Skeletal muscle cell (primary cell): ENCODE results near the gene PAPLN.
A peak's percentile ranks its signal among the peaks of the same experiment; 100 is the strongest.

Source experiments
- DNase-seq: peaks from one replicate; pipeline ENCODE4 v3.0.0-alpha.2; 2010; ENCODE audit warnings: low read depth
- H3K4me3 ChIP-seq: 2 replicates; pipeline ENCODE4 v1.5.1; 2011; ENCODE audit warnings: low read depth, mild to moderate bottlenecking, control low read depth, low read length, moderate library complexity

Gene PAPLN

DNA sequence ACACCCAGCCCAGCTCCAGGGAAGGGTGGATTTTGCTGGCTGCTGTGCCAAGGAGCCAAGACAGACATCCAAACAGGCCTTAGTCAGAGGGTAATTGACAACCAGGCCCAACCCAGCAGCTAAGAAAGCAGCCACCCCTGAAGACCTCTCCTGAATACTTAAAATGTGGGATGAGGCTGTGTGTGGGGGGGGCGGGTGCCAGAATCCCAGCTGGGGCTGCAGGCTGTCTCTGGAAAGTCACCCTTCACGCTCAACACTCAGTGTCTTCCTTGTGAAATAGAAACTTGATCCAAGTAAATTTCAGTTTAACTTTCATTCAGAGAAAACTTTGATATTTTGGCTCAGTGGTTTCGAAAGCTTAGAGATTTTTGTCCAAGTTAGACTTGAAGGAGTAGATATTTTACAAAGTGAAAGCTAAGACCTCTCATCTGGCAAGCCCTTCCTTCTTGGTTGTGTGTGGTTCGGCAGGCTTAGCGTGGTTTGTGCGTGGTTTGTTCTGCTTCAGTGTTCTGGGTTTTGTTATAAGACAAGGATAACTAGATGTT lies 5.1 kb downstream of the PAPLN start:
- DNase-seq, result no peak

DNA sequence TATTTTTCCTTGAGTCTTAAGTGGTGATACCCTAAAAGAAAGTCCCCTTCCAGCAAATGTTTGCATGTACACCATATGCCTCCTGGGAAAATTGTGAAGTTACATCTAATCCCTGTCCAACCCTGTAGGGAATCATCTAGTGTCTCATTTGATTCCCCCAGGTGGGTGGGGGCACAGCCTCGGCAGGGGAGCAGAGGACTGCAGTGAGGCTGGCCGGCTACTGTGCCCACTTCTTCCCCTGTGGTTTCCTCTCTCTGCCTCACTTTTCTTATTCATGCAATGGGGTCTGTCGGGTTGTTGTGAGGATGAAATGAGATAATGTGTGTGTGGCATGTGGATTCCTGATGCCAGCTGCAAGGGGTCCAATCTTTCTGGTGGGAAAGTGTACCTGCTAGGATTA lies 6.0 kb downstream of the PAPLN start:
- DNase-seq, result no peak

More for the DNA sequence above, 5.1 kb downstream of the PAPLN start:
- H3K4me3 ChIP-seq, result no peak overlapping the region

DNA sequence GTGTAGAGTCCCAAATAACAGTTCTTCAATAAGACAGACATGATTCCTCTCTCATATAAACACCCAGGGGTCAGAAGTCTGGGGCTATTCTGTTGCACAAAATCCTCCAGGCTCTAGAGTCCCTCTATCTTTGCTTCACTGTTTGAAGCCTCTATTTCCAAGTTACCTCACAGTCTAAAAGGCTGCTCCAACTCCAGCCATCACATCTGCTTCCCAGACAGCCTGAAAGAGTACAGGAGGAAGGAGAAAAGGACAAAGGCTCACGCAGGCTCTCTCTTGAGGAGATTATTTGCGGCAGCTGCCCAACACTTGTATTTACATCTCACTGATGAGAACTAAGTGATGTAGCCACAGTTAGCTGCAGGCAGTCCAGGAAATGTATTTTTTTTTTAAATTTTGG lies 6.4 kb downstream of the PAPLN start:
- no peak for DNase-seq
- H3K4me3 ChIP-seq, result no peak overlapping the region

More for the DNA sequence above, 6.0 kb downstream of the PAPLN start:
- H3K4me3 ChIP-seq, result no peak overlapping the region

DNA sequence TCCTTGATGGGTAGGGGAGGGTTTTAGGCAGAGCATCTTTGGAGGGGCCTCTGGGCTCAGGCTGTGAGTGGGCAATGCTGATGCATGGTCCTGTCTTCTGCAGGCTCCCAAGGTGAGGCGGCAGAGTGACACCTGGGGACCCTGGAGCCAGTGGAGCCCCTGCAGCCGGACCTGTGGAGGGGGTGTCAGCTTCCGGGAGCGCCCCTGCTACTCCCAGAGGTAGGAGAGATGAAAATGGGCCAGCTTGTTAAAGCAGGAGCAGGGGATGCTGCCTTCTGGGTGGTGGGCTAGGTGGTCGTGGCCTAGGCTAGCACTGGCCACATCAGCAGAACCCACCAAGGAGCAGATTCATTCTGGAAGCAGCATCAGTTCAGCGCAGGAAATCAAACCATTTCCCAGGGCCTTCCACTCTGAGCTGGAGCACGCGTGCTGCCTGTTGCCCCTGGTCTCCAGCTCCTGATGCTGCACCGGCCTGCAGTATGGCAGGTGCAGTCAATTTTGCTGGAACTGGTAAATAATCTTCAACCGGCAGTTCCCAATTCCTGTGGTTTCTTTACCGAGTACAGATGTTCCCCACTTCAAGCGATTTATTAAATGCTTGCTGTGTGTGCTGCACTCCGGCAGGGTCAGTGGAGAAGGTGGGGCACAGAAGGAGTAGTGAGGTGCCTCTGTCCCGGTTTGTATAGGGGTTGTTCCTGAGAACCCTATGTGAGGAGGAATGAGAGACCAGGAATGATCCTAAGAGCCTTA lies 7.4 kb downstream of the PAPLN start:
- H3K4me3 ChIP-seq, result peak overlapping the region; percentile 70
- no peak for DNase-seq

DNA sequence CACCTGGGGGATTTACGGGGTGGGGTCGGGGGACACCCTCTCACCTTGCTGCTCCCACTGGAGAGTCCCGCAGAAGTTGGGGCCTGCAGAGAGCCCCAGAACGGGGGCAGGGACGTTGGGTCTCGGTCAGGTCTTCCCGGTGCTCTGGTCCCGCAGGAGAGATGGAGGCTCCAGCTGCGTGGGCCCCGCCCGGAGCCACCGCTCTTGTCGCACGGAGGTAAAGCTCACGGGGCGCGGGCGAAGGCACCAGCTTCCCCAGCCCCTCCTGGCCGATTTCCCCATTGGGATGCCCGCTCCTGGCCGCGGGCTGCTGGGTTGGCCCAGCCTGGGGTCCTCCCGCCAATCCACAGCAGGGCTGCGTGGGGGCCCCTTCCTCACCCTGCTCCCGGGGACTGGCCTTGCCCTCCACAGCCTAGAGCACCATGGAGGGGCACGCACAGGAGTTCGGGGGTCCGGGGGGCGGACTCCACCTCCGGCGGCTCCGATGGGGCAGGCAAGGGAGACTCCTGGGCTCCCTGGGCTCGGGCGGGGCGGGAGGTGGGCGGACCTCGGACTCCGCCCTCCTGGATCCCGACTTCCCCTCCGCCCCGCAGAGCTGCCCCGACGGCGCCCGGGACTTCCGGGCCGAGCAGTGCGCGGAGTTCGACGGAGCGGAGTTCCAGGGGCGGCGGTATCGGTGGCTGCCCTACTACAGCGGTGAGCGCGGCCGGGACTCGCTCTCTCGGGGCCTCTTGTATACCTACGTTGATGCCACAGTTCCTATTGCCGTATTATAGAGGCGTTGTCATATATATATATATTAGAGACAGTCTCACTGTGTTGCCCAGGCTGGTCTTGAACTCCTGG lies 8.4 kb downstream of the PAPLN start:
- DNase-seq, result no peak
- peak overlapping the region; percentile 70 for H3K4me3 ChIP-seq

DNA sequence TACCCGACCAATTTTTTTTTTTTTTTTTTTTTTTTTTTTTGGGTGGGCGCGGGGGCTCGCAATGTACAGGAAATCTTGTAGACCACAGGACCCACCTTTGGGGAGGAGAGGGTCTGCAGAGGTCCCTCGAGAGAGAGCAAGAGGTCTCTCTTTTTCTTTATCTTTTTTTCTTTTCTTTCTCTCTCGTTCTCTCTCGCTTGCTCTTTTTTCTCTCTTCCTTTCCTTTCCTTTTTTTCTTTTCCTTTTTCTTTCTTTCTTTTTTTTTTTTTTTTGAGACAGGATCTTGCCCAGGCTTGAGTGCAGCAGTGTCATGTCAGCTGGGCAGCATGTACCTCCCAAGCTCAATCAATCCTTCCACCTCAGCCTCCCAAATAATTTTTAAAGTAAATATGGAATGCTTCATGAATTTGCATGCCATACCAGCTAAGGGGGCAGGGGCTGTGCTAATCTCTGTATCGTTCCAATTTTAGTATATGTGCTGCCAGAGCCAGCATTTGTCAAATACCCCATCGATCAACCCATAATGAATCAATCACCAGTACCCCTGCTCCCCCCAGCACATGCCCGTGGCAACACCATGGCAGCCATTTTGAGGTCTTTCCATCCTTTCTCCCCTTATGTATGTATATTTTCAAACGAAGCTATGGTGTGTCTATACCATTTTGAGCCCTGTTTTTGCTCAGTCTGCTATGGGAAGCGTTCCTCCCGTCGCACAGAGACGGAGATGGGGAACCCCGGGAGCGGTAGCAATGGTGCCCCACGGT lies 9.3 kb downstream of the PAPLN start:
- H3K4me3 ChIP-seq, result peak overlapping the region; percentile 70
- no peak for DNase-seq

DNA sequence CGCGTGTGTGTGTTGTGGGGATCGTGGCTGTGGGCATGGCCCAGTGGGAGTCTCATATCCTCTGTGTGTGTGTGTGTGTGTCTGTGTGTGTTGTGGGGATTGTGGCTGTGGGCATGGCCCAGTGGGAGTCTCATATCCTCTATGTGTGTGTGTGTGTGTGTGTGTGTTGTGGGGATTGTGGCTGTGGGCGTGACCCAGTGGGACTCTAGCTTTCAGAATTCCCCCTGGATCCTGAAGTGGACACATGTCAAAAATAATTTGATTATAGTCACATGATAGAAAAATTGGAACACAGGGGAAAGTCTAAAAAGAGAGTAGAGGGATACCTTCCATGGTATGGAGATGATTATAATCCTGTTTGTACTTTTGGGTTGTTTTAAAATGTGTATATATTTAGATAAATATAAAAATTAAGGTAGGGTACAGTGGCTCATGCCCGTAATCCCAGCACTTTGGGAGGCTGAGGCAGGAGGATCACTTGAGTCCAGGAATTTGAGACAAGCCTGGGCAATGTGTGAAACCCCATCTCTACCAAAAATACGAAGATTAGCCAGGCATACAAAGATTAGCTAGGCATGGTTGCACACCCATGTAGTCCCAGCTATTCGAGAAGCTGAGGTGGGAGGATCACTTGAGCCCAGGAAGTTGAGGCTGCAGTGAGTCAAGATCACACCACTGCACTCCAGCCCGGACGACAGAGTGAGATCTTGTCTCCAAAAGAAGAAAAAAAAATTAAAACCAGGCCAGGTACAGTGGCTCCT lies 11.0 kb downstream of the PAPLN start:
- H3K4me3 ChIP-seq, result no peak overlapping the region
- DNase-seq, result no peak

DNA sequence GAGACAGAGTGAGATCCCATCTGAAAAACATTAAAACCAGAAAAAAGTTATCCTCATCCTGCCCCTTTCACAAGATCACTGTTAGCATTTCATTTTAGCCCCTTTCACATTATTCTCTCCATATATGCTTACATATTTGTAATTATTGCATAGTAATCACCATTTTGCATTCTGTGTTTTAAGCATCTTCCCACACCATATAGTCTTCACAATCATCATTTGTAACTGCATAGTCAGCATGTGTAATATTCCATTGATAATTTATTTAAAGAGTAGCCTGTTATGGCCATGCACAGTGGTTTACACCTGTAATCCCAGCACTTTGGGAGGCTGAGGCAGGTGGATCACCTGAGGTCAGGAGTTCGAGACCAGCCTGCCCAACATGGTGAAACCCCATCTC lies 11.8 kb downstream of the PAPLN start:
- H3K4me3 ChIP-seq, result no peak overlapping the region
- no peak for DNase-seq

DNA sequence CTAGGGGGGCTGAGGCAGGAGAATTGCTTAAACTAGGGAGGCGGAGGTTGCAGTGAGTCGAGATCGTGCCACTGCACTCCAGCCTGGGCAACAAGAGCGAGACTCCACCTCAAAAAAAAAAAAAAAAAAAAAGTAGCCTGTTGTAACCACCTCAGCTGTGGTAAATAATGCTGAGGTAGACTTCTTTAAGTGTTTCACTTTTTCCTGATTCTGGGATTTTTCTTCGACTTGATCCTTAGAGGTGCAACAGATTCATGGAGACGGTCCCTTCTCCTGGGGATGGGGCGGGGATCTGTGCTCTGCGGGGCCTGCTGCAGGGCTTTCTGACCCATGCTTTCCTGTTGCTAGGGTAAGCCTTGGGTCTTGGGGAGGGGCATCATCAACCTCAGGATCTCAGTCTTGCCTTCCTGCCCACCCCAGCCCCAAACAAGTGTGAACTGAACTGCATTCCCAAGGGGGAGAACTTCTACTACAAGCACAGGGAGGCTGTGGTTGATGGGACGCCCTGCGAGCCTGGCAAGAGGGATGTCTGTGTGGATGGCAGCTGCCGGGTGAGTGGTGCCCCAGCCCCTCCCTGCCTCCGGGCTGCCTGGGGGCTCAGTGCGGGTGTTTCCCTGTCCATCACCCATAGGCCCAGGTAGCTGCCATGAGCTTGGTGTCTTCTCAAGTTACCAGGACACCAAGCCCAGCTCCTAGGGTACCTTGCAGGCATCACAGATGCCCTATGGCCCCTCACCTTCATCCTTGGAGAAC lies 12.4 kb downstream of the PAPLN start:
- H3K4me3 ChIP-seq, result no peak overlapping the region
- DNase-seq, result no peak

DNA sequence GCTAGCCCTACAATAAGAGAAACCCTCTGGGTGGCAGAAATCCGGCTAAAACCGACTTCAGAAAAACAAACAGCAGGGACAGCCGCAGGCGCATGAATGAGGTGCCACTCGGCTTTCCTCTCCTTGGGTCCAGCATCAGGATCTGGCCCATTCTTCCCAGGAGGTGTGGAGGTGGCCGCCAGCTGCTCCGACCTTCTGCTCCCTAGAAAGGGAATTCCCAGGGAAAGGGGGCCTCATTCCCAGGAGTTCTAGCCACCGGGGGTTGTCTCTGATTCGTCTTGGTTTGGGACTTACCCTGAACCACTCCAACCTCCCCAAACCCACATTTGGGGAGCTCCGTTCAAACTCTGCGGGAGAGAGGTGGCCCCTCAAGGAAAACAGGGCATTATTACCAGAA lies 13.0 kb downstream of the PAPLN start:
- no peak overlapping the region for H3K4me3 ChIP-seq
- DNase-seq, result no peak

DNA sequence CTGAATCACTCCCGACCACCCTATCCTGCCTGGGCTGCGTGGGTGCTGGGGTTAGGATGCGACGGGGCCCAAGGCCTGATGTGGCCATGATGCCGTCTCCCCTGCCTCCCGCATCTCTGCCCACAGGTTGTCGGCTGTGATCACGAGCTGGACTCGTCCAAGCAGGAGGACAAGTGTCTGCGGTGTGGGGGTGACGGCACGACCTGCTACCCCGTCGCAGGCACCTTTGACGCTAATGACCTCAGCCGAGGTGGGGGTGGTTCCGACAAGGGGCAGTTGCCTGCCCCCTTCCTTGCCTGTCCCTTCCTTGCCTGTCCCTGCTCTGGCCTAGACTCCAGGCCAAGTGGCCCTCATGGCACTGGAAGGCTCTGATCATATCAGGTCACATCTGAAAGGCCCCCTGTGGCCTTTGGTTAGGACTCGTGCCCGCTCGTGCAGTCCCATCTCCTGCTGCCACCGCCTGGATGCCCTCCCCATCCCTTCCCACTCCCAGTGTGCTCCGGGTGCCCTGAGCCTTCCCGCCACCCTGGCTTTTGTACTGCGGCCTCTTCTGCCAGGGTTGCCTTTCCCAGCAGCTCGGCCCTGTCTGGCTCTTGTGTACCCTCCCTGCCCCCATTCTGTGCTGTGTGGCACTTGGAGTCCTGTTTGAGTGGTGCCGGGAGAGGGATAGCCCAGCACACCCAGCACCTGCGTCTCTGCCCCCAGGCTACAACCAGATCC lies 13.6 kb downstream of the PAPLN start:
- no peak for DNase-seq
- no peak overlapping the region for H3K4me3 ChIP-seq

DNA sequence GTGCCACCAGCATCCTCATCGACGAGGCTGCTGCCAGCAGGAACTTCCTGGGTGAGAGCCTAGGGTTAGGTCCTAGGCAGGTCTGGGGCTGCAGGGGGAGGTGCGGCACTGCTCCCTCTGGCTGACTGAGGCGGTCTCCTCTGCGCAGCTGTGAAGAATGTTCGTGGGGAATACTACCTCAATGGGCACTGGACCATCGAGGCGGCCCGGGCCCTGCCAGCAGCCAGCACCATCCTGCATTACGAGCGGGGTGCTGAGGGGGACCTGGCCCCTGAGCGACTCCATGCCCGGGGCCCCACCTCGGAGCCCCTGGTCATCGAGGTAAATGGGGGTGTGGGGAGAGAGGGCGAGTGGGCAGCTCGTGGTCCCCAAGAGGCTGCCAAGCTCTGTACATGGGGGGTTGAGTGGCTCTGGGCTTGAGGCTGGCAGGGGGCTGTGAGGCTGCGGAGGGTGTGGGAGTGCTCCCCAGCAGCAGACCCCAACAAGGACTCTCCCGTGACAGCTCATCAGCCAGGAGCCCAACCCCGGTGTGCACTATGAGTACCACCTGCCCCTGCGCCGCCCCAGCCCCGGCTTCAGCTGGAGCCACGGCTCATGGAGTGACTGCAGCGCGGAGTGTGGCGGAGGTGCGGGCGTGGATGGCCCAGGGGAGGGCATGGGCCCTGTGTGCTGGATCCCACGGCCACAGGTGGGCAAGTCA lies 14.4 kb downstream of the PAPLN start:
- no peak overlapping the region for H3K4me3 ChIP-seq
- no peak for DNase-seq

DNA sequence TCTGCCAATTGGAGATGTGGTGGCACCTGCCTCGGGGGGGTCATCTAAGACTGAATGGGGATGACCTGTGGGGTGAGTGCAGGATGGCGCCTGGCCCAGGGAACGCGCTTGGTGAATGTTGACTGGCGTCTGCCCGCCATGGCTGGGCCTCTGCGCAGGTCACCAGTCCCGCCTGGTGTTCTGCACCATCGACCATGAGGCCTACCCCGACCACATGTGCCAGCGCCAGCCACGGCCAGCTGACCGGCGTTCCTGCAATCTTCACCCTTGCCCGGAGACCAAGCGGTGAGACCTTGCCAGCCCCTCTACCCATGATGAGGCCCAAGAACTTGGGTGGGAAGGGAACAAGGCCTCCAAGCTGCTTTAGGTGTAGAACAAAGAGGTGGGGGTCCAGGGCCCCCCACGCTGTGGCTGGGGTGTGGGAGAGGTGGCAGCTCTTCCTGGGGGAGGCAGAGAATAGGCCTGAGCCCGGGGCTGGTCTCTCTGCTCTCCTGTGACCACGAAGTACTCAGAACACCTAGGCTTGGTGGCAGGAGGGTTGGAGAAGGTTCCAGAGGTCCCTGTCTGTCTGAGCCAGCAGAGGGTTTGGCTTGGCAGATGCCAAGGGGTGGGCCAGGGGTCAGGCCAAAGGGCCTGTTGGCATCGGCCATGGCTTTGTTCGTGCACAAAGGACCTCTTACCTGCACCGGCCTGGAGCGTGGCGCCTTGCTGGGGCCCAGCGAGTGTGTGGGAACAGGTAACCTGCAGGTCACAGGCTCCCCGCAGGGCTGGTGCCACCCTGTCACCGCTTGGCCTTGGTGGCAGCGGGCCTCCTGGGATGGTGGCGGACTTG lies 15.4 kb downstream of the PAPLN start:
- DNase-seq, result no peak
- no peak overlapping the region for H3K4me3 ChIP-seq

DNA sequence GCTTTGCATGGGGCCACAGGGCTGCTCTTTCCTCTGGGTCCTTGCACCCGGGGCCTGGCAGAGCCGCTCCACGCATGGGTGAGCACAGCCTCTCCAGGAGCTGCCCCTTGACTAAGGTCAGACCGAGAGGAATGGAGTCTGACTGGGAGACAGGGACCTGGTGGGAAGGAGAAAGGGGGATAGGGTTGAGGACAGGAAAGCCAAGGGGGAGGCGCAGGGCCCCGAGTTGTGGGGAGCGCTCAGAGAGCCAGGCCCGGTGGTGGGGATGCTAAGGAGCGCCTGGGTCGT lies 16.0 kb downstream of the PAPLN start:
- DNase-seq, result no peak
- H3K4me3 ChIP-seq, result no peak overlapping the region

DNA sequence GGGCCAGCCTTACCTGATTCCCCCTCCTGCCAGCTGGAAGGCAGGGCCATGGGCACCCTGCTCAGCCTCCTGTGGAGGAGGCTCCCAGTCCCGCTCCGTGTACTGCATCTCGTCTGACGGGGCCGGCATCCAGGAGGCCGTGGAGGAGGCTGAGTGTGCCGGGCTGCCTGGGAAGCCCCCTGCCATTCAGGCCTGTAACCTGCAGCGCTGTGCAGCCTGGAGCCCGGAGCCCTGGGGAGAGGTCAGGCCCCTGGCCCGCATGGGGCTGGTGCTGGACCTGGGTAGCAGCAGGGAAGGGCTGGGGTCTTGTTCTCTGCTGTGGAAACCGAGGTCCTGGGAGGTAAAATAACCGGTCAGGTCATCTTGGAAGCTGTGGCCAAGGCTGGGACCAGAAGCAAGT lies 16.4 kb downstream of the PAPLN start:
- no peak overlapping the region for H3K4me3 ChIP-seq
- DNase-seq, result no peak

DNA sequence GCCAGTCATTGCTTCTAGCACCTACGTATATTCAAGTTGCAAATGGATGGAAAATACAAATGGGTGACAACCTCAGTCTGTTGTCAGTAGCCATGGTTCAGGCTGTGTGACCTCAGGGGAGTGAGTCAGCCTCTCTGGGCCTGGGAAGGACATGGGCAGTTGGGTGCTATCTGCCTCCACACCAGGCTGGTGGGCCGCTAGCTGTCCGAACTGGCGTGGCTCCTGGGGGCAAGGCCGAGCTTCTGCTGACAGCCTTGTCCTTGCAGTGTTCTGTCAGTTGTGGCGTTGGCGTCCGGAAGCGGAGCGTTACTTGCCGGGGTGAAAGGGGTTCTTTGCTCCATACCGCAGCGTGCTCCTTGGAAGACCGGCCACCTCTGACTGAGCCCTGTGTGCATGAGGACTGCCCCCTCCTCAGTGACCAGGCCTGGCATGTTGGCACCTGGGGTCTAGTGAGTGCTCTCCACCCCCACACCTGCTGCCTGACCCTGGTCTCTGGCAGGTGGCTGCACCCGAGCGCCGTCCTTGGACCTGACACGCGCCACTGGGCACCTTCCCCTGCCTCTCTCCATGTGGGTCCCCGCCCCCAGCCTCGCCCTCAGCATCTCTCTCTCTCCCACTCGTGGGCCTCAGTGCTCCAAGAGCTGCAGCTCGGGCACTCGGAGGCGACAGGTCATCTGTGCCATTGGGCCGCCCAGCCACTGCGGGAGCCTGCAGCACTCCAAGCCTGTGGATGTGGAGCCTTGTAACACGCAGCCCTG lies 17.1 kb downstream of the PAPLN start:
- no peak overlapping the region for H3K4me3 ChIP-seq
- DNase-seq, result no peak
